Panc1 (cell line): ENCODE results near the gene RANBP3L. TPM values are rescaled to one million over a fixed set of nuclear protein-coding genes. Genes with fewer than 3 reads are reported as not detected.
A peak's percentile ranks its signal among the peaks of the same experiment; 100 is the strongest.

Source experiments
- ATAC-seq: fragments of 200-7000 bp; cut with Tn5 transposase; 2 replicates; pipeline ENCODE4 v1.9.1; 2020; ENCODE audit warnings: mild to moderate bottlenecking, moderate library complexity
- BruUV-seq: library from RNA; stranded (reverse); fragments of 400-500 nt; replicated peaks from 2 replicates; lab custom pipeline; 2021; lab: Mats Ljungman, UMichigan
- CTCF ChIA-PET: fragments of 300-600 bp; sonication (Branson Sonifier 250); formaldehyde crosslinking; loops from one replicate; lab custom pipeline; 2022; ENCODE audit warnings: antibody characterized with exemption; lab: Charles Lee
- POLR2A ChIA-PET: fragments of 300-600 bp; sonication (Branson Sonifier 250); formaldehyde crosslinking; loops from one replicate; lab custom pipeline; 2022; ENCODE audit warnings: antibody characterized with exemption; lab: Charles Lee
- DNase-seq: peaks from one replicate; pipeline ENCODE4 v3.0.0-alpha.2; 2010; ENCODE audit warnings: low read depth, low spot score
- H3K27ac ChIP-seq: 2 replicates; pipeline ENCODE4 v1.5.1; 2011; ENCODE audit warnings: mild to moderate bottlenecking, low read length, inconsistent platforms
- H3K27me3 ChIP-seq: fragments of 200-500 bp; sonication (Bioruptor generic); 2 replicates; pipeline ENCODE4 v1.6.0; 2014; ENCODE audit warnings: low read length, inconsistent platforms; ENCODE audit not compliant: control insufficient read depth, insufficient read depth
- H3K36me3 ChIP-seq: fragments of 200-500 bp; sonication (Bioruptor generic); 2 replicates; pipeline ENCODE4 v1.5.1; 2014; ENCODE audit warnings: inconsistent platforms, mild to moderate bottlenecking, low read length, moderate library complexity; ENCODE audit not compliant: control insufficient read depth, insufficient read depth
- H3K4me1 ChIP-seq: 2 replicates; pipeline ENCODE4 v1.5.1; 2011; ENCODE audit warnings: inconsistent platforms, mild to moderate bottlenecking, low read length, moderate library complexity; ENCODE audit not compliant: control insufficient read depth, insufficient read depth
- H3K4me3 ChIP-seq, 2 experiments: 2 replicates each; pipeline ENCODE4 v1.5.1; 2011 to 2012; ENCODE audit warnings: low read depth in 2 of 2, low read length in 2 of 2, mild to moderate bottlenecking in 2 of 2, inconsistent platforms in 1 of 2, moderate library complexity in 1 of 2
- H3K9me3 ChIP-seq: fragments of 200-500 bp; sonication (Bioruptor generic); 2 replicates; pipeline ENCODE4 v1.5.1; 2014; ENCODE audit warnings: low read depth, mild to moderate bottlenecking, inconsistent platforms, low read length, moderate library complexity; ENCODE audit not compliant: control insufficient read depth, insufficient read depth
- POLR2AphosphoS5 ChIP-seq: IDR thresholded peaks from 2 replicates; pipeline ENCODE4 v1.6.1; 2012; ENCODE audit warnings: mild to moderate bottlenecking, low read depth, low read length, moderate library complexity
- SIN3A ChIP-seq: IDR thresholded peaks from 2 replicates; pipeline ENCODE4 v1.6.1; 2012; ENCODE audit warnings: low read depth, mild to moderate bottlenecking, low read length, moderate library complexity, borderline replicate concordance; ENCODE audit not compliant: insufficient read depth
- TCF7L2 ChIP-seq: IDR thresholded peaks from 2 replicates; pipeline ENCODE4 v1.6.1; 2011; ENCODE audit warnings: mild to moderate bottlenecking, low read depth, low read length, inconsistent platforms
- in situ Hi-C: cut with HindIII; loops from 2 replicates; pipeline ENCODE4 v1.10.0; 2016; ENCODE audit warnings: low sequenced_read_pairs, low pct_unique_long_range_greater_than_20kb
- intact Hi-C: fragments of 100-400 bp; cut with micrococcal nuclease; formaldehyde crosslinking; loops from one replicate; pipeline ENCODE4 v1.10.0; 2022; ENCODE audit not compliant: unreplicated experiment
- total RNA-seq: library from RNA; stranded (reverse); gene quantifications from one replicate; pipeline ENCODE4 v1.2.1, GENCODE V29; 2021; ENCODE audit not compliant: unreplicated experiment
- TF ChIP-seq, protein P1 (sequence below), 2 experiments: IDR thresholded peaks; 2 replicates each; pipeline ENCODE4 v1.6.1; 2011 to 2012; ENCODE audit warnings: low read depth in 2 of 2, control low read depth in 1 of 2, low read length in 1 of 2, mild to moderate bottlenecking in 1 of 2, moderate library complexity in 1 of 2; ENCODE audit not compliant: insufficient read depth in 1 of 2
- TF ChIP-seq, protein P2 (sequence below): fragments of 450-650 bp; IDR thresholded peaks from 2 replicates; pipeline ENCODE4 v1.5.1; 2017; ENCODE audit warnings: mild to moderate bottlenecking

The RANBP3L gene
- total RNA-seq, 1 experiment from 2014 or later: 0.28 TPM

- Histone ChIP-seq H3K9me3 (no peaks in the 10 kb centered on the region), H3K4me1 (peaks cover 25% of the 10 kb centered on the region), H3K4me3 (peak overlapping the region; percentile 79), H3K27ac (peak overlapping the region; percentile 77), H3K36me3 (no peaks in the 10 kb centered on the region; the same call in 1 of the 2 replicates), H3K27me3 (no peaks in the 10 kb centered on the region)
- ChIA-PET POLR2A (interaction anchor here (0.6 to 0.7 kb wide), 6 partner anchors 10 to 551 kb away, joined by 3 to 10 read pairs (median 4); no protein-coding TSS in a partner anchor), CTCF (interaction anchor here (0.7 to 0.9 kb wide), 2 partner anchors 70 to 957 kb away, joined by 5 to 11 read pairs; no protein-coding TSS in a partner anchor)
- DNase-seq: no peak
- in situ Hi-C loops (no loop called here), intact Hi-C loops (no loop called here)
- no peak for TF ChIP-seq TCF7L2
- TF ChIP-seq POLR2AphosphoS5: no peak
- no peak for TF ChIP-seq SIN3A
- TF ChIP-seq, protein P1, sequence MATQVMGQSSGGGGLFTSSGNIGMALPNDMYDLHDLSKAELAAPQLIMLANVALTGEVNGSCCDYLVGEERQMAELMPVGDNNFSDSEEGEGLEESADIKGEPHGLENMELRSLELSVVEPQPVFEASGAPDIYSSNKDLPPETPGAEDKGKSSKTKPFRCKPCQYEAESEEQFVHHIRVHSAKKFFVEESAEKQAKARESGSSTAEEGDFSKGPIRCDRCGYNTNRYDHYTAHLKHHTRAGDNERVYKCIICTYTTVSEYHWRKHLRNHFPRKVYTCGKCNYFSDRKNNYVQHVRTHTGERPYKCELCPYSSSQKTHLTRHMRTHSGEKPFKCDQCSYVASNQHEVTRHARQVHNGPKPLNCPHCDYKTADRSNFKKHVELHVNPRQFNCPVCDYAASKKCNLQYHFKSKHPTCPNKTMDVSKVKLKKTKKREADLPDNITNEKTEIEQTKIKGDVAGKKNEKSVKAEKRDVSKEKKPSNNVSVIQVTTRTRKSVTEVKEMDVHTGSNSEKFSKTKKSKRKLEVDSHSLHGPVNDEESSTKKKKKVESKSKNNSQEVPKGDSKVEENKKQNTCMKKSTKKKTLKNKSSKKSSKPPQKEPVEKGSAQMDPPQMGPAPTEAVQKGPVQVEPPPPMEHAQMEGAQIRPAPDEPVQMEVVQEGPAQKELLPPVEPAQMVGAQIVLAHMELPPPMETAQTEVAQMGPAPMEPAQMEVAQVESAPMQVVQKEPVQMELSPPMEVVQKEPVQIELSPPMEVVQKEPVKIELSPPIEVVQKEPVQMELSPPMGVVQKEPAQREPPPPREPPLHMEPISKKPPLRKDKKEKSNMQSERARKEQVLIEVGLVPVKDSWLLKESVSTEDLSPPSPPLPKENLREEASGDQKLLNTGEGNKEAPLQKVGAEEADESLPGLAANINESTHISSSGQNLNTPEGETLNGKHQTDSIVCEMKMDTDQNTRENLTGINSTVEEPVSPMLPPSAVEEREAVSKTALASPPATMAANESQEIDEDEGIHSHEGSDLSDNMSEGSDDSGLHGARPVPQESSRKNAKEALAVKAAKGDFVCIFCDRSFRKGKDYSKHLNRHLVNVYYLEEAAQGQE (IDR thresholded peaks at IDR 0.05; ENCODE audit: insufficient read depth in 1 of 2, low read depth in 2 of 2, low read length in 1 of 2): no peak
- TF ChIP-seq, protein P2, sequence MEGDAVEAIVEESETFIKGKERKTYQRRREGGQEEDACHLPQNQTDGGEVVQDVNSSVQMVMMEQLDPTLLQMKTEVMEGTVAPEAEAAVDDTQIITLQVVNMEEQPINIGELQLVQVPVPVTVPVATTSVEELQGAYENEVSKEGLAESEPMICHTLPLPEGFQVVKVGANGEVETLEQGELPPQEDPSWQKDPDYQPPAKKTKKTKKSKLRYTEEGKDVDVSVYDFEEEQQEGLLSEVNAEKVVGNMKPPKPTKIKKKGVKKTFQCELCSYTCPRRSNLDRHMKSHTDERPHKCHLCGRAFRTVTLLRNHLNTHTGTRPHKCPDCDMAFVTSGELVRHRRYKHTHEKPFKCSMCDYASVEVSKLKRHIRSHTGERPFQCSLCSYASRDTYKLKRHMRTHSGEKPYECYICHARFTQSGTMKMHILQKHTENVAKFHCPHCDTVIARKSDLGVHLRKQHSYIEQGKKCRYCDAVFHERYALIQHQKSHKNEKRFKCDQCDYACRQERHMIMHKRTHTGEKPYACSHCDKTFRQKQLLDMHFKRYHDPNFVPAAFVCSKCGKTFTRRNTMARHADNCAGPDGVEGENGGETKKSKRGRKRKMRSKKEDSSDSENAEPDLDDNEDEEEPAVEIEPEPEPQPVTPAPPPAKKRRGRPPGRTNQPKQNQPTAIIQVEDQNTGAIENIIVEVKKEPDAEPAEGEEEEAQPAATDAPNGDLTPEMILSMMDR: no peak
- ATAC-seq: no peak
- BruUV-seq: no TSS peak
These were observed 58.9 kb downstream of the RANBP3L start for GRCh38 chr5:36242534-36243485.

DNA sequence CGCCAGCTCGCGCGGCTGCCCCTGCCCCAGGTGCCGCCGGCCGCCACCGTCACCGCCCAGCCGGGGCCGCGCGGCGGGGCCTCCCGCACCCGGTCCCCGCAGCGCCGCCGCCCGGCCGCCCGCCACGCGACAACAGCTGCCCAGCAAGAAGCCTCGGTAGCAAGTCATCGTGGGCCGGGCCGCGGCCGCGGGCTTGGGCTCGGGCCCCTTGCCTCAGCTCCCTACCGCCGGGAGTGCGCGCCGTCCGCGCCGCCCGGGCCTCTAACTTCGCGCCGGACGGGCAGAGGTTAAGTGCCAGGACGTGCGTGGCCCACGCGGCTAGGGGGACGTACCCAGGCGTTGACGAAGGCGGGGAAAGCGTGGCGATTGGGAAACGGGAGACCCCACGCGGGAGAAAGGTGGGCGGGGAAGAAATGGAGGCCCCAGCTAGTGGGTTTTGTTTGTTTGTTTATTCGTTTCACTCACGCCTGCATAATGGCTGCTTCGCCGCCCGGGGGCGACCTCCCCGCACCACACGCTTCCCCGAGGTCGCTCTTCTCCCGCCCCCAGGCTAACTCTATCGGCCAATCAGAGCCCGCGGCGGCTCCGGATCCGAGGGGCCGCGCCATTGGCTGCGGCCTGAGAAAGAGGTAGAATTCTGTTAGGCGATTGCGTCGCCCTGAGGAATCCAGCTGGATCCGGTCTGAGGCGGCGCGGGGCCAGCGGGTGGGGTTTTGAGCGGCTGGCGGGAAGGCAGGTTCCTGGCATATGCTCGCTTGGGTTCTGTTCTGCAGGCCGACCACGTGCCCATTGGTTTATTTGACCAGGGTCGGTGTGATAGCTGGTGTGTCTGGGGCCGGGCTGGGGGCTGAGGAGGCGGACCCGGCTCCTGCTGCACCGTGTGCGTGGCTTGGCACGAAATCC lies 59.8 kb downstream of the RANBP3L start, which contains the start of gene NADK2:
Gene NADK2 (minus strand): TSS at position 295 of the 903 bp plus-strand sequence. CDS start 127 bp downstream, at position 168.
- no peaks in the 10 kb centered on the region; the same call in 1 of the 2 replicates for H3K36me3 ChIP-seq
- peak; percentile 85 for DNase-seq
- no TSS peak for BruUV-seq
- intact Hi-C loops (no loop called here), in situ Hi-C loops (no loop called here)
- H3K27ac ChIP-seq: peak within 1 kb of the TSS; percentile 80
- H3K27me3 ChIP-seq: no peaks in the 10 kb centered on the region
- peak within 1 kb of the TSS; percentile 79 for H3K4me3 ChIP-seq
- H3K9me3 ChIP-seq: no peaks in the 10 kb centered on the region
- ChIA-PET POLR2A (interaction anchor here (0.6 to 1.0 kb wide), 6 partner anchors 11 to 552 kb away, joined by 3 to 10 read pairs (median 5); no protein-coding TSS in a partner anchor), CTCF (interaction anchor here (0.7 to 0.9 kb wide), 3 partner anchors 63 to 956 kb away, joined by 3 to 11 read pairs (median 5); no protein-coding TSS in a partner anchor)
- peaks cover 25% of the 10 kb centered on the region for H3K4me1 ChIP-seq
- ATAC-seq: peak; percentile 92
- TF ChIP-seq TCF7L2 (no peak), POLR2AphosphoS5 (peak; percentile 74), SIN3A (peak; percentile 82)
- TF ChIP-seq, protein P1 (IDR thresholded peaks at IDR 0.05; ENCODE audit: insufficient read depth in 1 of 2, low read depth in 2 of 2, low read length in 1 of 2): no peak
- TF ChIP-seq, protein P2: peak; percentile 80
